Sigmoid colon (tissue), 7 donors: ENCODE measurements around the gene TM9SF2. TPM values are rescaled to one million over a fixed set of nuclear protein-coding genes. Genes with fewer than 3 reads are reported as not detected.

ENCODE experiments used
- DNase-seq: peaks from one replicate; pipeline ENCODE4 v3.0.0-alpha.2; 2019
- H3K27ac ChIP-seq, 4 donors: fragments of 200-600 bp; sonication (generic); one replicate each; pipeline ENCODE4 v1.5.1; 2016 to 2019; ENCODE audit warnings: mild to moderate bottlenecking in 1 of 4
- H3K27me3 ChIP-seq, 3 donors: fragments of 200-600 bp; sonication (generic); one replicate each; pipeline ENCODE4 v1.5.1; 2019; ENCODE audit warnings: mild to moderate bottlenecking in 1 of 3
- H3K36me3 ChIP-seq, 4 donors: fragments of 200-600 bp; sonication (generic); one replicate each; pipeline ENCODE4 v1.5.1; 2016 to 2019
- H3K4me1 ChIP-seq, 4 donors: fragments of 200-600 bp; sonication (generic); one replicate each; pipeline ENCODE4 v1.5.1; 2017 to 2019
- H3K4me3 ChIP-seq, 4 donors: fragments of 200-600 bp; sonication (generic); one replicate each; pipeline ENCODE4 v1.5.1; 2017 to 2019; ENCODE audit warnings: mild to moderate bottlenecking in 2 of 4, moderate library complexity in 1 of 4
- H3K9me3 ChIP-seq, 4 donors: fragments of 200-600 bp in 3 of 4; sonication (generic) in 3 of 4; one replicate each; pipeline versions ENCODE4 v1.5.1 to v1.6.1; 2013 to 2019
- EP300 ChIP-seq, 4 donors: sonication (generic); formaldehyde crosslinking; IDR thresholded peaks; one replicate each; pipeline ENCODE4 v1.6.1; 2017; ENCODE audit warnings: antibody characterized with exemption in 4 of 4
- POLR2A ChIP-seq, 2 donors: fragments of 450-650 bp; IDR thresholded peaks; one replicate each; pipeline ENCODE4 v1.6.1; 2016; ENCODE audit warnings: antibody characterized with exemption in 2 of 2, mild to moderate bottlenecking in 2 of 2, moderate library complexity in 2 of 2
- POLR2AphosphoS5 ChIP-seq, 4 donors: sonication (generic); formaldehyde crosslinking; IDR thresholded peaks; one replicate each; pipeline ENCODE4 v1.6.1; 2017; ENCODE audit warnings: antibody characterized with exemption in 4 of 4
- WGBS, 2 donors: extraction: QIAGEN DNeasy Blood & Tissue Kit; methylation state at CpG; one replicate each; pipeline ENCODE4 v1.1.7; 2013; 5-methylcytosine and 5-hydroxymethylcytosine counted together
- intact Hi-C: fragments of 100-400 bp; cut with DNase I; formaldehyde crosslinking; loops from one replicate; pipeline ENCODE4 v1.15.1; 2023
- polyA plus RNA-seq, 3 donors: library from polyadenylated mRNA; stranded (reverse); fragments of 200-250 nt; gene quantifications; one replicate each; pipeline ENCODE4 v1.2.3, GENCODE V29; 2013
- total RNA-seq, 4 donors: library from RNA; depleted of rRNA; stranded (reverse); fragments of >200 nt; gene quantifications; one replicate each; pipeline ENCODE4 v1.1.0, GENCODE V29; 2016
- TF ChIP-seq, protein P1 (sequence below), 4 experiments: fragments of 450-650 bp in 3 of 4; fragments of 200-600 bp in 1 of 4; IDR thresholded peaks; one replicate each; pipeline ENCODE4 v1.5.1; 2016 to 2019; ENCODE audit warnings: antibody characterized with exemption in 4 of 4, mild to moderate bottlenecking in 3 of 4, moderate library complexity in 2 of 4
- donor health status: healthy with polysubstance abuse.
- donor health status: Bipolar disorder and iron deficiency.
- donor health status: healthy.

TM9SF2 gene
- total and polyA plus RNA-seq, 7 donors = 21.6 to 110 (median 61.6) TPM

DNA sequence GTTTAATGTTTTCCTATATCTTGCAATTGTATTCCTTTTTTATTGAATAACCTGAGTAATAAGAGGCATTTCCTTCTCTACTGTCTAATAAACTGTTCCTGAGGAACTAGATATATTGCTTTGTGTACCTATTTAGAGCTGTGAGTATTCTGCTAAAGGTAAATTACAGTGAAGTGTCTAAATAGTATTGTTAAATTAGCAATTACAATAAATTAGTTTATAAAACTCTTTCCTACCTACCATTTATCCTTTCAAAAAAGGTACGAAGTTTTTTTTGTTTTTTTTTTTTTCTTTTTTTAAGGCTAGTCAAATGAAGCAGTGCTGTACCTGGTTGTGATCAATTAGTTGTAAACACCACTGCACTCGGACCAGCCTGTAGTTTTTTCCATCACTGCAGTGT, 34.8 kb downstream of the TM9SF2 start:
- no peak overlapping the region for H3K4me3 ChIP-seq
- H3K4me1 ChIP-seq = no peaks in the 10 kb centered on the region
- DNase-seq = no peak
- H3K27ac ChIP-seq = no peak overlapping the region
- intact Hi-C loops = no loop called here
- H3K36me3 ChIP-seq = peaks cover 0 to 39% (median 7%) of the 10 kb centered on the region in 4 donors
- 91 to 93% methylated on average over 2 of the region's 2 CpGs for WGBS, 2 donors
- H3K9me3 ChIP-seq = no peaks in the 10 kb centered on the region
- no peak for TF ChIP-seq POLR2A (IDR thresholded peaks at IDR 0.05)
- TF ChIP-seq POLR2AphosphoS5 (IDR thresholded peaks at IDR 0.05) = no peak
- TF ChIP-seq EP300 (IDR thresholded peaks at IDR 0.05) = no peak
- TF ChIP-seq, protein P1, sequence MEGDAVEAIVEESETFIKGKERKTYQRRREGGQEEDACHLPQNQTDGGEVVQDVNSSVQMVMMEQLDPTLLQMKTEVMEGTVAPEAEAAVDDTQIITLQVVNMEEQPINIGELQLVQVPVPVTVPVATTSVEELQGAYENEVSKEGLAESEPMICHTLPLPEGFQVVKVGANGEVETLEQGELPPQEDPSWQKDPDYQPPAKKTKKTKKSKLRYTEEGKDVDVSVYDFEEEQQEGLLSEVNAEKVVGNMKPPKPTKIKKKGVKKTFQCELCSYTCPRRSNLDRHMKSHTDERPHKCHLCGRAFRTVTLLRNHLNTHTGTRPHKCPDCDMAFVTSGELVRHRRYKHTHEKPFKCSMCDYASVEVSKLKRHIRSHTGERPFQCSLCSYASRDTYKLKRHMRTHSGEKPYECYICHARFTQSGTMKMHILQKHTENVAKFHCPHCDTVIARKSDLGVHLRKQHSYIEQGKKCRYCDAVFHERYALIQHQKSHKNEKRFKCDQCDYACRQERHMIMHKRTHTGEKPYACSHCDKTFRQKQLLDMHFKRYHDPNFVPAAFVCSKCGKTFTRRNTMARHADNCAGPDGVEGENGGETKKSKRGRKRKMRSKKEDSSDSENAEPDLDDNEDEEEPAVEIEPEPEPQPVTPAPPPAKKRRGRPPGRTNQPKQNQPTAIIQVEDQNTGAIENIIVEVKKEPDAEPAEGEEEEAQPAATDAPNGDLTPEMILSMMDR (IDR thresholded peaks at IDR 0.05) = no peak
- no peaks in the 10 kb centered on the region for H3K27me3 ChIP-seq

DNA sequence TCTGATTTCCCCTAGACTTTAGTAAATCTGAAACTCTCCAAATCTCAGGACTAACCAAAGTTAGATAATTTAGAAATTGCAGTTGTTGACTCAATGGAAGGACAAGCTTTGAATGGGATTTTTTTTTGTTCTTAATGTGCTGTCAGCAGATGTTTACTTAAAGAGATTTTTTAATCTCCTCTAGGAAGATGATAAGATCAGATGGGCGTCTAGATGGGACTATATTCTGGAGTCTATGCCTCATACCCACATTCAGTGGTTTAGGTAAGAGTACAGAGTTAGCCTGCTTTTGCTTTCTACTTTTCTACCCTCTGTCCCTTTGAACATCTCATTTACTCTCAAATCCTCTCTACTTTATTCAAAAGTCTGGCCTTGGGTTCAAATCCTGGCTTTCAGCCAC, 39.3 kb downstream of the TM9SF2 start:
- 66 to 73% methylated on average over 1 of the region's 1 CpG for WGBS, 2 donors
- Histone ChIP-seq H3K4me3 (no peak overlapping the region), H3K27me3 (no peaks in the 10 kb centered on the region), H3K27ac (no peak overlapping the region), H3K9me3 (no peaks in the 10 kb centered on the region), H3K4me1 (no peaks in the 10 kb centered on the region), H3K36me3 (peaks cover 0 to 77% (median 15%) of the 10 kb centered on the region in 4 donors)
- TF ChIP-seq EP300 (IDR thresholded peaks at IDR 0.05) (no peak), POLR2AphosphoS5 (IDR thresholded peaks at IDR 0.05) (no peak), POLR2A (IDR thresholded peaks at IDR 0.05) (no peak)
- TF ChIP-seq, protein P1 (IDR thresholded peaks at IDR 0.05) = no peak
- DNase-seq = no peak
- intact Hi-C loops = no loop called here

- H3K27me3 ChIP-seq = no peaks in the 10 kb centered on the region
- intact Hi-C loops = no loop called here
- no peaks in the 10 kb centered on the region for H3K9me3 ChIP-seq
- H3K27ac ChIP-seq = no peak overlapping the region
- DNase-seq = no peak
- peaks cover 0 to 82% (median 25%) of the 10 kb centered on the region in 4 donors for H3K36me3 ChIP-seq
- TF ChIP-seq POLR2A (IDR thresholded peaks at IDR 0.05) (no peak), POLR2AphosphoS5 (IDR thresholded peaks at IDR 0.05) (no peak)
- no peaks in the 10 kb centered on the region for H3K4me1 ChIP-seq
- H3K4me3 ChIP-seq = no peak overlapping the region
- 63 to 87% methylated on average over 8 of the region's 8 CpGs for WGBS, 2 donors
Observed at GRCh38 chr13:99542788-99543406, 41.6 kb downstream of the TM9SF2 start.

DNA sequence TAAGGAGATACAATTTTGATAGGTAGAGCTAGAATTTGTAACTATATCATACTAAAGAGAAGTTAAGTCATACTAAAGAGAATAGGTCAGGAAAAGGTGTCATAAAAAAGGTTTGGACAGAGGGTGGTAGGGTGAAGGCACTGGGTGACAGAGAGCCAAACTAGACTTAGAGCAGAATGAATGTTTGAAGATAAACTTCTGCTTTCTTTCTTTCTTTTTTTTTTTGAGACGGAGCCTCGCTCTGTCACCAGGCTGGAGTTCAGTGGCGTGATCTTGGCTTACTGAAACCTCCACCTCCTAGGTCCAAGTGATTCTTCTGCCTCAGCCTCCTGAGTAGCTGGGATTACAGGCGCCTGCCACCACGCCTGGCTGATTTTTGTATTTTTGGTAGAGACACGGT, 44.1 kb downstream of the TM9SF2 start:
- Histone ChIP-seq H3K27ac (no peak overlapping the region), H3K4me3 (no peak overlapping the region), H3K4me1 (no peaks in the 10 kb centered on the region), H3K36me3 (peaks cover 6 to 94% (median 31%) of the 10 kb centered on the region in 4 donors), H3K9me3 (no peaks in the 10 kb centered on the region), H3K27me3 (no peaks in the 10 kb centered on the region)
- intact Hi-C loops = no loop called here
- 89 to 92% methylated on average over 6 of the region's 6 CpGs for WGBS, 2 donors
- DNase-seq = no peak
- TF ChIP-seq, protein P1 (IDR thresholded peaks at IDR 0.05) = no peak
- no peak for TF ChIP-seq EP300 (IDR thresholded peaks at IDR 0.05)
- no peak for TF ChIP-seq POLR2AphosphoS5 (IDR thresholded peaks at IDR 0.05)

- Histone ChIP-seq H3K4me1 (no peaks in the 10 kb centered on the region), H3K27ac (no peak overlapping the region), H3K9me3 (no peaks in the 10 kb centered on the region), H3K36me3 (peaks cover 6 to 94% (median 30%) of the 10 kb centered on the region in 4 donors), H3K27me3 (no peaks in the 10 kb centered on the region), H3K4me3 (no peak overlapping the region)
- TF ChIP-seq, protein P1 (IDR thresholded peaks at IDR 0.05) = no peak
- TF ChIP-seq EP300 (IDR thresholded peaks at IDR 0.05) (no peak), POLR2AphosphoS5 (IDR thresholded peaks at IDR 0.05) (no peak), POLR2A (IDR thresholded peaks at IDR 0.05) (no peak)
- WGBS, 2 donors = 72 to 90% methylated on average over 7 of the region's 7 CpGs
- no peak for DNase-seq
- intact Hi-C loops = no loop called here
Observed at GRCh38 chr13:99545979-99546378, 44.7 kb downstream of the TM9SF2 start.
